GM12872 (cell line): Measurements from ENCODE around the gene CHD5.

Experiments used
- TF ChIP-seq, protein P1 (sequence below): IDR thresholded peaks from 3 replicates; pipeline ENCODE4 v1.5.1; 2011; ENCODE audit warnings: low read depth, mild to moderate bottlenecking, low read length, moderate library complexity; ENCODE audit not compliant: insufficient read depth

Gene CHD5

GRCh38 chr1:6175411-6175828, 4.7 kb downstream of the CHD5 start:
- TF ChIP-seq, protein P1, sequence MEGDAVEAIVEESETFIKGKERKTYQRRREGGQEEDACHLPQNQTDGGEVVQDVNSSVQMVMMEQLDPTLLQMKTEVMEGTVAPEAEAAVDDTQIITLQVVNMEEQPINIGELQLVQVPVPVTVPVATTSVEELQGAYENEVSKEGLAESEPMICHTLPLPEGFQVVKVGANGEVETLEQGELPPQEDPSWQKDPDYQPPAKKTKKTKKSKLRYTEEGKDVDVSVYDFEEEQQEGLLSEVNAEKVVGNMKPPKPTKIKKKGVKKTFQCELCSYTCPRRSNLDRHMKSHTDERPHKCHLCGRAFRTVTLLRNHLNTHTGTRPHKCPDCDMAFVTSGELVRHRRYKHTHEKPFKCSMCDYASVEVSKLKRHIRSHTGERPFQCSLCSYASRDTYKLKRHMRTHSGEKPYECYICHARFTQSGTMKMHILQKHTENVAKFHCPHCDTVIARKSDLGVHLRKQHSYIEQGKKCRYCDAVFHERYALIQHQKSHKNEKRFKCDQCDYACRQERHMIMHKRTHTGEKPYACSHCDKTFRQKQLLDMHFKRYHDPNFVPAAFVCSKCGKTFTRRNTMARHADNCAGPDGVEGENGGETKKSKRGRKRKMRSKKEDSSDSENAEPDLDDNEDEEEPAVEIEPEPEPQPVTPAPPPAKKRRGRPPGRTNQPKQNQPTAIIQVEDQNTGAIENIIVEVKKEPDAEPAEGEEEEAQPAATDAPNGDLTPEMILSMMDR, result no peak

GRCh38 chr1:6174621-6175410, 5.3 kb downstream of the CHD5 start:
- TF ChIP-seq, protein P1, result no peak

DNA sequence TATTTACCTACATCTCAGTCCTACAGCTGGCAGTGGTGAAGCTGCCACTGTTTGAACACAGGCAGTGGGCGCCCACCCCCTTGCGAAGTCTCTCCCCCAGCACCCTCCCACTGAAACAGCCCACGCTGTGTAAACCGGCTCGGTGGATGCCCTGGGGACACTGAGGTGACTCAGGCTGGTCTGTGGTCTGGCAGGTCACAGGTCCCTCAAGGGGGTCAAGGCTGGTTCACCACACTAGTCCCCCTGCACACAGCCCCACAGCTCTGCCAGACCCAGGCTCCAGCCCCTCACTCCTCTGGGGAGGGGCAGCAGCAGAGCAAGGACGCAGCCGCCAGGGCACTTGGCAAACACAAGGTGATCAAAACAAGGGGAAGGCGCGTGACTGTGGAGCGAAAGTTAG, 7.6 kb downstream of the CHD5 start:
- TF ChIP-seq, protein P1, result no peak

DNA sequence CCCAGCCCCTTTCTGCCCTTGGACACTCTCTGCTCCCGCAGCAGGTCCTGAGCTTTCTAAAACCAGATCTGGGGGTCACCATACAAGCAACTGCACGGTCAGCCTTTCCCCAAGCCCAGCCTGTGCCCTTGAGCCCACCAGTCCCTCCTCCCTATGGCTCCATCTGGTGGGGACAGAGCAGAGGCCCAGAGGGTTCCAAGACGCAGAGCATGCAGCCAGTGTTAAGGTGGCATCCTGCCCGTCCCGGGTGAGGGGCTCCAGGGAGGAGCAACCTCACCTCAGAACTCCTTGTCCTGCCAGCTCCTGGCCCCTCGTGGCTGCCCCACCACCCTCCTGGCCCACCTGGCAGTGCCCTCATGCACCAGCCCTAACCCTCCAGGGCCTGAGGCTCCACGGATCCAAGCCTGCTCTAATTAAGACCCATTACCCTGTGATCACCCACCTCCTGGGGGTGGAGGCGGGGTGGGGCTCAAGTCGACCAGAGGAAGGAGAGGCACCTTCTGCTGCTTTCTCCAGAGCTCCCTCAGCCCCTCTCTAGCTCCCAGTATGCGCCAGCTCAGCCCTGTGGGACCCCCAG, 8.5 kb downstream of the CHD5 start:
- TF ChIP-seq, protein P1, result no peak

DNA sequence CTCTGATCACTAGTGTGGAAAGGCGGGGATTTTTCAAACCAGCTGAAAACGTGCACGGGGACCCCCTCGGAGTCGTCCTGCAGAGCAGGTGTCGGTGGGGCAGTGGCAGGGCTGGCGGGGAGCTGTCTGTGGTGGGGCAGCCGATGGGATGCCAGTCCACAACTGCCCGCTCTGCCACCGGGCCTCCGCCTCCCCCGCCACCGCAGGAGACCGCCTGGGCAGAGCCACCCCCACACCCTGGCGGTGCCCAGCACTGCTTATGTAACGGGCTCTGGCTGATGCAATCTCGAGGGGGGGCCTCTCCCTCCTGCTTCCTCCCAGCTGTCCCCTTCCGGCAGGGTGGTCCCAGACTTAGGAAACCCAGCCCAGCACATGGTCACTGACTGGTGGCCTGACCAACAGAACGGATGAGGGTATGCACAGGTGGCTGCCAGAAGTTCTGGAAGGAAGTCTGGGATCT, 9.3 kb downstream of the CHD5 start:
- TF ChIP-seq, protein P1, result no peak

- TF ChIP-seq, protein P1, result no peak
Observed at GRCh38 chr1:6170116-6170741, 9.9 kb downstream of the CHD5 start.

DNA sequence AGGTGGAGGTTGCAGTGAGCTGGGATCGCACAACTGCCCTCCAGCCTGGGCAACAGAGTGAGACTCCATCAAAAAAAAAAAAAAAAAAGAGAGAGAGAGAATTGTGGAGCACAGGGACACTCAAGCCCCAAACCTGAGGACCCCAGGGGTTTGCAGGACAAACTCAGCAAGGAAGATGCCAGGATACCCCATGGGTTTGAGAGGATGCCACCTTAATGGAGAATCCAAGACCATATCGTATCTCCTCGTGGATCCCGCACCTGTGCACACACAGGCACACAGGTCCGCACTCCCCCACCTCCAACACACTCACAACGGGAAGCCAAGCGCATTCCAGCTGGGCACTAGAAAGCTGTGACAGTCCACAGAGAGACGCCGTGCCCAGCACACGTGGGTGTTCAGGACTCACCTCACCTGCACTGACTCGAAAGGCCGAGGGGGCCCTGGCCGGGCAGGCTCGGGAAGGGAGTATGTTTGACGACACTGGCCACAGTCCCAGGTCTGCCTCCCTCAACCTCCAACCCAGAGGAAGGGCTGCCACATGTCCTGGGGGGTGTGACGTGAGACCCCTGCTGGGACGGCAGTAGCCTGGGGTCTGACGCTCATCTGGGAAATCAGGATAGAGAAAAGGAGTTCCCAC, 11.1 kb downstream of the CHD5 start:
- TF ChIP-seq, protein P1, result no peak
